Activated naive CD8-positive, alpha-beta T cell treated with anti-CD3 and anti-CD28 coated beads, Interleukin-2, amount 50 U/mL, for 24 hours (primary cell): Measurements from ENCODE around the gene DLGAP4.
A peak's percentile ranks its signal among the peaks of the same experiment; 100 is the strongest.
"Not testable (repeated sequence)": the region's sequence is repeated elsewhere in the genome, so short reads cannot be mapped to it uniquely, and the experiment has no call there.

Experiments
- ATAC-seq: fragments of 150-1000 bp; cut with Tn5 transposase; one replicate; pipeline ENCODE4 v1.10.0; 2021
- DNase-seq: peaks from one replicate; pipeline ENCODE4 v3.0.0; 2021
- H3K27ac Mint-ChIP-seq: one replicate; pipeline ENCODE4 v1.8.0; 2021; ENCODE audit warnings: mild to moderate bottlenecking, mixed read lengths
- H3K27me3 Mint-ChIP-seq: one replicate; pipeline ENCODE4 v1.8.0; 2021; ENCODE audit warnings: mixed read lengths
- H3K36me3 Mint-ChIP-seq: one replicate; pipeline ENCODE4 v1.8.0; 2021; ENCODE audit warnings: low read depth, mixed read lengths
- H3K4me1 Mint-ChIP-seq: one replicate; pipeline ENCODE4 v1.8.0; 2021; ENCODE audit warnings: mixed read lengths
- H3K4me3 Mint-ChIP-seq: one replicate; pipeline ENCODE4 v1.8.0; 2021; ENCODE audit warnings: mild to moderate bottlenecking, moderate library complexity, mixed read lengths
- H3K9me3 Mint-ChIP-seq: one replicate; pipeline ENCODE4 v1.8.0; 2021; ENCODE audit warnings: mixed read lengths

Gene DLGAP4

DNA sequence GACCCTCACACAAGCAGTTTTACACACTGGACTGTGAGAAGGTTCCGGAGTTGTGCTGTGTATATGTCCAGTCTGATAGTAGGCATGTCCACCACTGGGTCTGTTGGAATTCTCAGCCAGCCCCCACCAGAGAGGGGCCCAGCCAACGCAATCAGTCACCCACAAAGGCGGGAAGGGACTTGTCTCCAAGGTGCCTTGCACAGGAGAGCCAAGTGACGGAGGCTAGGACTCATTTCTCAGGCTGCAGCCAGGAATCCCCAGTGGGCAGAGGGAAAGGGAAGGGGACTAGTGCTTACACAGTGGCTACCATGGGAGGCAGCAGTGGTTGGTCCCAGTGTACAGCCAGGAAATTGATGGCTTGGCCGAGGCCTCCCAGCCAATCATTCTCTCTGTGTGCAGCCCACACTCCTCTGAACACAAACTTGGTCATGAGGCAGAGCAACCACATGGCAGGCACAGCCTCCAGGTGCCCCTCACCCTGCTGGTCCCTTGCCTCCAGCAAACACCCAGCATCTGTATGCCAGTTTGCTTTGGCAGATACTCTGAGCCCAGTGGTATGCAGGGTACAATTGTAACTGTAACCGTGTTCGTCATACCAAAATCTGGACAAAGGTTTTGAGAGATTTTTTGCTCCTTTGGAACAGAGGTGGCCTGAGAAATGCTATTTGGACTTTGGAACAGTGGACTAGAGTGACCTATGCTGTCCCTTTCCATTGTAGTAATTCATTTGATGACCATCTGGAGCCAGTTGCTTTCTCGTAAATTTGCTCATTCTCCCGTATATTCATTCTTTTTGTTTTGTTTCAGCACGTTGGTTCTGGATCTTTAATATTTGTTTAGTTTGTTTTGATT, 162.2 kb downstream of the DLGAP4 start:
- ATAC-seq (no peak), DNase-seq (no peak)
- Mint-ChIP-seq H3K4me3 (no peak overlapping the region), H3K27me3 (no peaks in the 10 kb centered on the region), H3K36me3 (no peaks in the 10 kb centered on the region), H3K9me3 (no peaks in the 10 kb centered on the region), H3K4me1 (peaks cover 73% of the 10 kb centered on the region), H3K27ac (no peak overlapping the region)

DNA sequence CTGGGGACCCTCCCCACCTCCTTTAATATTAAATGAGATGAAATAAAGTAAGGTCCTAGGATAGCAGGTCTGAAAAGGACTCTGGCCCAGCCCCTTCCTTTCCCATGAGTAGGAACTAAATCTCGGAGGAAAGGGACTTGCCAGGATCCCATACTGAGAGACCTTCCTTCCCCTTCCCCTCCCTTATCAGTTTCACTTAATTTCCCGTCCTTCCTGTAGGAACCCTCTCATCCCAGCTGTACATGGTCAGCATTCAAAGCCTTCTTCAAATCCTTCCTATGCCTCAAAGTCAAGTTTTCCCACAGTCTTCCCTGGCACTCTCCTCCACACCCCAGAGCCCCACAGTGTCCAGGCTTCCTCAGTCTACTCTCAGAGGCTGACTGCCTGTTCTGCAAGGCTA, 163.8 kb downstream of the DLGAP4 start:
- Mint-ChIP-seq H3K4me3 (no peak overlapping the region), H3K27ac (no peak overlapping the region), H3K4me1 (peaks cover 62% of the 10 kb centered on the region), H3K9me3 (no peaks in the 10 kb centered on the region), H3K27me3 (no peaks in the 10 kb centered on the region), H3K36me3 (no peaks in the 10 kb centered on the region)
- DNase-seq (no peak), ATAC-seq (no peak)

DNA sequence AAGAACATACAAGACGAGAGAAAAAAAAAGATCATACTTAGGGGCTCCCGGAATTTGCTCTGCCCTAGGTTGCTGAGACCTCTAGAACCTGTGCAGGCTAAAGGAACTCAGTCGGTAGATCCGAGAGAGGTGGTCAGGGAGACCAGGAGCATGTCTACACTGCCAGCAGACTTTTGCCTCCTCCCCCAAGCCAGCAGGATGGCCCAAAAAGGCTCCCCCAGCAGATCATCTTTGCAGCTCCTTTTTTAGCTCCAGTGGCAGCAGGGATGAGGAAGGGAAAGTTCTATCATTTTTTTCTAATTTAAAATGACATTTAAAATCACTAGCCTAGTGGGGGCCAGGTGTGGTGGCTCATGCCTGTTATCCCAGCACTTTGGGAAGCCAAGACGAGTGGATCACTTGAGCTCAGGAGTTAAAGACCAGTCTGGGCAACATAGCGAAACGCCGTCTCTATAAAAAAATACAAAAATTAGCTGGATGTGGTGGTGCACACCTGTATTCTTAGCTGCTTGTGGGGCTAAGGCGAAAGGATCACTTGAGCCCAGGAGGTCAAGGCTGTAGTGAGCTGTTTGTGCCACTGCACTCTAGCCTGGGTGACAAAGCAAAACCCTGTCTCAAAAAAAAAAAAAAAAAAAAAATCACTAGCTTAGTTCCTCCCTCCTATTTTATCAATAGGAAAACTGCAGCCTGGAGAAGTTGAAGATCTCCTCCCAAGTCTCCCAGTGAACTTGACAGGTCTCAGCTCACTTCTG, 165.9 kb downstream of the DLGAP4 start:
- Mint-ChIP-seq H3K27ac (peak overlapping the region; percentile 62), H3K27me3 (no peaks in the 10 kb centered on the region), H3K4me3 (peak overlapping the region; percentile 70), H3K4me1 (peaks cover 41% of the 10 kb centered on the region), H3K9me3 (no peaks in the 10 kb centered on the region), H3K36me3 (no peaks in the 10 kb centered on the region)
- DNase-seq = no peak
- no peak for ATAC-seq

DNA sequence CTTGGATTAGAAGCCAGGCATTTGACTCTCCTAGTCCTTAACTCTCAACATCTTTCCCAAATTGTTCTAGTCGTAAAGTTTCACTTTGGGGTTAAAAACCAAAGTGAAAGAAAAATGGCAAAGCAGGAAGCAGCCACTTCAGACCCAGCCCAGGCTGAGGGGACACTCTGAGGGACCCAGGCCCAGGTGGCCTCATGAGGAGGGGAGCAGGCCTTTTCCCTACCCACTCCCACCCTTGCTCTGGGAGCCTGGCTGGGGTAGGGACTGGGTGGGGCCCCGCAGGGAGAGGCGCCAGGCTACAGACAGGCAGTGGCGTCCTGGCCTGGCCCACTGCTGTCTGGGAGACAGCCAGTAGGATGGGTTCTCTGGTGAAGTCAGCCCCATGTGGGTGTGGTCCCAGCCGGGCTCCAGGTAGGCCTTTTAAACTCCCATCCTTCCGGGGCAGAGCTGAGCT, 166.5 kb downstream of the DLGAP4 start:
- H3K4me3 Mint-ChIP-seq = peak overlapping the region; percentile 70
- no peaks in the 10 kb centered on the region for H3K9me3 Mint-ChIP-seq
- DNase-seq = no peak
- H3K27me3 Mint-ChIP-seq = no peaks in the 10 kb centered on the region
- no peaks in the 10 kb centered on the region for H3K36me3 Mint-ChIP-seq
- H3K4me1 Mint-ChIP-seq = peaks cover 35% of the 10 kb centered on the region
- ATAC-seq = peak; percentile 91
- H3K27ac Mint-ChIP-seq = peak overlapping the region; percentile 62

DNA sequence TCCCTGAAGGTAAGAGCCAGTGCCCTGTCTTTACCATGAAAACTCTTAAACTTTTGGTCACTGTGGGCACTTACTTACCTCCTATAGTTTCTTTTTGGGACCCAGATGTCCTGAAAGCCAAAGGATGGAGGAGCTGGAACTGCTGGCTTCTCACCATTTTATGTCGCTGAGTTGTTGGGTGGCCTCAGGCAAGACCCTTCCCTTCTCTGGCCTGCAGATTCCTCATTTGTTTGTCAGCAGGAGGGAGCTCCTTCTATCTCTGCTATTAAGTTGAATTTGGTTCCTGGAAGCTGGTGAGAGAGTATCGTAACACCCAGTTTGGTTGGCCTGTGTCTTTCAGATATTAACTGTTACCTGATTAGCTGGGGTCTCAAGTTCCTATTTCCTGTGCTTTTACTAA, 167.0 kb downstream of the DLGAP4 start:
- H3K9me3 Mint-ChIP-seq = no peaks in the 10 kb centered on the region
- ATAC-seq = no peak
- no peak for DNase-seq
- H3K36me3 Mint-ChIP-seq = no peaks in the 10 kb centered on the region
- H3K27me3 Mint-ChIP-seq = no peaks in the 10 kb centered on the region
- H3K4me1 Mint-ChIP-seq = peaks cover 30% of the 10 kb centered on the region
- H3K27ac Mint-ChIP-seq = no peak overlapping the region
- H3K4me3 Mint-ChIP-seq = no peak overlapping the region

DNA sequence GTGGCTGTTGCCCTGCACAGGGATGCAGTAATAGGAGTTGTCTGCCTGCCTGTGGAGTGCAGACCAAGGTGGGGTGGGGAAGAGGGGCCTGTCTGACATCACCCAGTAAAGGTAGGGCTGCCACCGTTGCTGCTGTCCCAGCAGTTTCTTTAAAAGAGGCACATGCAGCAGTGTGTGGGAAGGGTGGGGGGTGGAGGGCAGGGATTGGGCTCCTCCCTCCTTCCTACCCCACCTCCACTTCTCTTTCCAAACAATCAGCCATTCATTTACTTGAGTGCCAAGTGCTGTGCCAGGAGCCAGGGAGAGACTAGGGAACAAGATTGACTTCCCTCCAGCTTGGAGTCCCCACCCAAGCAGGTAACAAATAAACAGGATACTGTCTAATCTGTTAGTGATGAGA, 168.4 kb downstream of the DLGAP4 start:
- Mint-ChIP-seq H3K4me1 (peaks cover 23% of the 10 kb centered on the region), H3K27ac (no peak overlapping the region), H3K4me3 (no peak overlapping the region), H3K27me3 (no peaks in the 10 kb centered on the region), H3K9me3 (no peaks in the 10 kb centered on the region), H3K36me3 (no peaks in the 10 kb centered on the region)
- ATAC-seq (no peak), DNase-seq (no peak)

DNA sequence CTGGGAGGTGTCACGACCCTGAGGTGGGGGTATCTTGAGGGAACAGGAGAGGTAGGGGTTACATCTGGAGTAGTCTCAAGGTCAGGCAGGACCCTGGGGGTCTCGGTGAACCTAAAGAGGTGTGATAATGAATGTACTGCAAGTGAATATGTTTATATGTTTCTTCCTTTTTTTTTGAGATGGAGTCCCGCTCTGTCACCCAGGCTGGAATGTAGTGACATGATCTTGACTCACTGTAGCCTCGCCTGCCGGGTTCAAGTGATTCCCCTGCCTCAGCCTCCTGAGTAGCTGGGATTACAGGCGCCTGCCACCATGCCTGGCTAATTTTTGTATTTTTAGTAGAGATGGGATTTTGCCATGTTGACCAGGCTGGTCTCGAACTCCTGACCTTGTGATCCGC, 168.9 kb downstream of the DLGAP4 start:
- not testable (repeated sequence) for H3K36me3 Mint-ChIP-seq, H3K27ac Mint-ChIP-seq, H3K4me3 Mint-ChIP-seq, H3K9me3 Mint-ChIP-seq, DNase-seq, H3K27me3 Mint-ChIP-seq, ATAC-seq
- H3K4me1 Mint-ChIP-seq = peaks cover 23% of the 10 kb centered on the region

DNA sequence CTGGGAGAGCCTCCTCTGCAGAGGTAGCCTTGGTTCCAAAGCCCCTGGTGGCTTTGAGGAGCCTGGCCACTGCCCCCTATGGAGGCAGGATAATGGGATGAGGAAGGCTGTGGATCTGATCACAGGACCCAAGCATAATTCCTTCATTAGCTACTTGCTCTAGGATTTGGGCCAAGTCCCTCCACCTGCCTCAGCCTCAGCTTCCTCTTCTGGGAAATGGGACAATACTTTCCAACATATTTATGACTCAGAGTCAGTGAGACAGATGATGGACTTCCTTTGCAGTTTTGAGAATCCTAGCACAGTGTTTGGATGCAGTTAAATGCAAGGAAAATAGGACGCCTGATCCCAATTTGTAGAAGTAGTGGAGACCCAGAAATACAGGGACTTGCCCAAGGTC, 171.3 kb downstream of the DLGAP4 start:
- DNase-seq (no peak), ATAC-seq (no peak)
- Mint-ChIP-seq H3K27me3 (no peaks in the 10 kb centered on the region), H3K27ac (no peak overlapping the region), H3K36me3 (no peaks in the 10 kb centered on the region), H3K4me3 (no peak overlapping the region), H3K4me1 (peaks cover 11% of the 10 kb centered on the region), H3K9me3 (no peaks in the 10 kb centered on the region)

DNA sequence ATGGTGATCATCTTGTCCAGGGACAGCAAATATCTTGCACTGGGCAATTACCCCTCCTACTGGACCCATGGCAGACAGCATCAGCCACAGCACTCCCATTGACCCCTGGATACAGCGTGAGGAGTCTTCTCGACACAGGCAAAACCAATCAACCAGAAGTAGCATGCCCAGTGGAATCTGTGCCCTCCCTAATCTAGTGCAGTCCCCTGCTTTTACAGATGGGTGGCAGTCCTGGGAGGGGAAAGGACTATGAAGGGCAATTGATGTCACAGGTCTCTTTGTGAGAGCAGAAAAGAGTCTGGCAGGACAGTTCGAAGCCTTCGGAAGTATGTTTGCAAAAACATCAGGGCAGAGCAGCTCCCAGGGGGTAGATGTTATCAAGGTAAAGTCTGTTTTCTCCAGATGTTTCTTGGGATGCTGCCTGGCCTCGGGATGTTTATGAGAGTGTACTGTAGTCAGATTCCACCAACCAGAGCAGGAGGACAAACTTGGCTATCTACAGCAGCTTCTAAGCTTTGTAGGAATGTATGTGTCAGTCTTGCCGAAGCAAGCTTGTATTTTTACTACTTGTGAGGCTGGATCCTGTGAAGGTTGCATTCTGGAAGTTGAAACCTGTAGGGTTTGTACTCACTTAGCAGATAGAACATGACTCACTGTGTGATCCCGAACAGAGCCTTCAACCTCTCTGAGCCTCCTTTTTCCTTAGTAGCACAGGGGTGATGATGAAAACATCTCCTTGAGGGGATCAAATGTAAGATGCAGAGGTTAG, 172.2 kb downstream of the DLGAP4 start:
- Mint-ChIP-seq H3K4me1 (peaks cover 6% of the 10 kb centered on the region), H3K9me3 (no peaks in the 10 kb centered on the region), H3K36me3 (no peaks in the 10 kb centered on the region), H3K27me3 (no peaks in the 10 kb centered on the region), H3K4me3 (no peak overlapping the region), H3K27ac (no peak overlapping the region)
- DNase-seq (no peak), ATAC-seq (no peak)

DNA sequence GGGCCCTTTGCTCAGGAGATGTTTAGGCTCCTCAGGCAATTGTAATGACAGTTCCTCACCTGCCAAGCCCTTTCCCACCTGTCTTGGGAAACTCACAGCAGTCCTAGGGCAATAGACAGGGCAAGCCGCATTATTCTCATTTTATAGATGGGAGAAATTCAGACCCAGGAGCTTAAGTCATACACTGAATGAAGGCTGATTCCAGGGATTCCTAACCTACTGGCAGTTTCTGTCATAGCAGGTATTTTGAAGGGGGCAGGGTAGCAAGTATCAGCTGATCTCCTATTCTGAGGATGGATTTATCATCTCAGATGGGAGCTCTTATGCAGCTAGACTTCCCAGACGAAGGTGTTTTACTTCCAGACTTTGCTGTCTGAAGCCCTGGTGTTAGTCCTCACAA, 173.8 kb downstream of the DLGAP4 start:
- ATAC-seq = no peak
- H3K36me3 Mint-ChIP-seq = no peaks in the 10 kb centered on the region
- no peaks in the 10 kb centered on the region for H3K4me1 Mint-ChIP-seq
- H3K4me3 Mint-ChIP-seq = no peak overlapping the region
- no peaks in the 10 kb centered on the region for H3K9me3 Mint-ChIP-seq
- no peak overlapping the region for H3K27ac Mint-ChIP-seq
- DNase-seq = no peak
- no peaks in the 10 kb centered on the region for H3K27me3 Mint-ChIP-seq

DNA sequence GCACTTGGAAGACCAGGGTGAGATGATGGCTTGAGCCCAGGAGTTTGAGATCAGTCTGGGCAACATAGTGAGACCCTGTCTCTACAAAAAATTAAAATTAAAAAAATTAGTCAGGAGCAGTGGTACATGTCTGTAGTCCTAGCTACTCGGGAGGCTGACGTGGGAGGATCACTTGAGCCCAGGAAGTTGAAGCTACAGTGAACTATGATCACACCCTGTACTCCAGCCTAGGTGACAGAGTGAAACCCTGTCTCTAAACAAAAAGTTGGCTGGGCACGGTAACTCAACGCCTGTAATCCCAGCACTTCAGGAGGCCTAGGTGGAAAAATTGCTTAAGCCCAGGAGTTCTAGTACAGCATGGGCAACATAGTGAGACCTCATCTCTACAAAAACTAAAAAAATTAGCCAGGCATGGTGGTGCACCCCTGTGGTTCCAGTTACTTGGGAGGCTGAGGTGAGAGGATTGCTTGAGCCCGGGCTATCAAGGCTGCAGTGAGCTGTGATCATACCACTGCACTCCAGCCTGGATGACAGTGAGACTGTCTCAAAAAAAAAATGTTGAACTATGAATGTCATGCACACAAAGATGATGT, 174.4 kb downstream of the DLGAP4 start:
- H3K4me1 Mint-ChIP-seq = no peaks in the 10 kb centered on the region
- no peak overlapping the region for H3K4me3 Mint-ChIP-seq
- H3K9me3 Mint-ChIP-seq = no peaks in the 10 kb centered on the region
- no peak for DNase-seq
- no peak for ATAC-seq
- no peak overlapping the region for H3K27ac Mint-ChIP-seq
- H3K36me3 Mint-ChIP-seq = no peaks in the 10 kb centered on the region
- H3K27me3 Mint-ChIP-seq = no peaks in the 10 kb centered on the region

DNA sequence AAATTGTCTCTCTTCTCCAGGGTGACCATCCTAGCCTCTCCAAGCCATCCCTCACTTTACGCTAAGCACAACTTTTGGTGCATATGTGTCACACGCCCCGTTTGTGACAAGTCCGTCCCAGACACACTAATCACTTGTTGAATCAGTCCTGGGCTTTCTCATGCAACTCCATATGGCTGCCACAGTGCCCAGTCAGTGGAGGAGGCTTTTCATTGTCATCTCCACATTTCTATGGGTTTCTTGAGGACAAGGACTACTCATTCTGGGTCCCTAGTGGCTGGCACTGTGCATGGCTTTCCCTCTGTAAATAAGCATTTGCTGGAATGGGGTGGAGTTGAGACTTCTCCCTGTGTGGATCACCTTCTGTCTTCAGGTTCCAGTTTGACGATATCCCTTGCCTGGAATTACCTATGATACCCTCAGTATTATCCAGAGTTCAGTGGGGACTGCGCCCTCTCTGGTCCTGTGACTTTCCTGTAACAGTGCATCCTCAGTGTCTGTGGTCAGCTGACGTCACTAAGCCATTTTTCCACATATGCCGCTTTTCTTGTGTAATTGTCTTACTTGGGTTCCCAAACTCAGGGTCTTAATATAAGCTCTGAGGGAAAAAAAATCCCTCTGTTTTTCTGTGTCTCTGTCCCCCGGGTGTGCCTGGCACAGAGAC, 175.4 kb downstream of the DLGAP4 start:
- ATAC-seq = no peak
- no peaks in the 10 kb centered on the region for H3K27me3 Mint-ChIP-seq
- H3K36me3 Mint-ChIP-seq = no peaks in the 10 kb centered on the region
- DNase-seq = no peak
- H3K4me1 Mint-ChIP-seq = no peaks in the 10 kb centered on the region
- H3K9me3 Mint-ChIP-seq = no peaks in the 10 kb centered on the region
- no peak overlapping the region for H3K27ac Mint-ChIP-seq
- H3K4me3 Mint-ChIP-seq = no peak overlapping the region

DNA sequence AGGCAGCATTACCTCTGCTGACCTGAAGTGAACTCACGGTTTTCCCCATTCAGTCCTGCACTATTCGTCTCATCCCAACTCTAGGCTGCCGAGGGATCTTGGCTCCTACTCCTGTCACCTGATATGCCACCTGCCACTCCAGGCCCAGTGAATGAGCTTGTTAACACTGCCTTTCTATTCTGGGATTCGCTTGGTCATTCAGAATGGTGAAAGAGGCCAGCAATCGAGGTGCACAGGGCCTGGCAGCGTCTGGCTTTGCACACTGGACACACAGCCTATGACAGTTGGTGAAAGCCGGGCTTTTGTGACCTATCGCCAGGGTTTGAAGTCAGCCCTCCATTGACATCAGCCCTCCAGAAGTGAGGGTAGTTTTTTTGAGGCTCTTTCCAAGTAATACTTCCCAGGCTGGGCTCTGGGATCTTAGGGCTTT, 175.9 kb downstream of the DLGAP4 start:
- no peak overlapping the region for H3K27ac Mint-ChIP-seq

More for the DNA sequence above, 175.9 kb downstream of the DLGAP4 start:
- DNase-seq = no peak
- H3K4me3 Mint-ChIP-seq = no peak overlapping the region
- ATAC-seq = no peak
- H3K27me3 Mint-ChIP-seq = no peaks in the 10 kb centered on the region
- no peaks in the 10 kb centered on the region for H3K36me3 Mint-ChIP-seq
- H3K9me3 Mint-ChIP-seq = no peaks in the 10 kb centered on the region
- no peaks in the 10 kb centered on the region for H3K4me1 Mint-ChIP-seq
